ENCODE results near the gene PRAME. TPM values are rescaled to one million over a fixed set of nuclear protein-coding genes. Genes with fewer than 3 reads are reported as not detected.

Gene PRAME
- polyA plus RNA-seq, 4 donors: not detected

DNA sequence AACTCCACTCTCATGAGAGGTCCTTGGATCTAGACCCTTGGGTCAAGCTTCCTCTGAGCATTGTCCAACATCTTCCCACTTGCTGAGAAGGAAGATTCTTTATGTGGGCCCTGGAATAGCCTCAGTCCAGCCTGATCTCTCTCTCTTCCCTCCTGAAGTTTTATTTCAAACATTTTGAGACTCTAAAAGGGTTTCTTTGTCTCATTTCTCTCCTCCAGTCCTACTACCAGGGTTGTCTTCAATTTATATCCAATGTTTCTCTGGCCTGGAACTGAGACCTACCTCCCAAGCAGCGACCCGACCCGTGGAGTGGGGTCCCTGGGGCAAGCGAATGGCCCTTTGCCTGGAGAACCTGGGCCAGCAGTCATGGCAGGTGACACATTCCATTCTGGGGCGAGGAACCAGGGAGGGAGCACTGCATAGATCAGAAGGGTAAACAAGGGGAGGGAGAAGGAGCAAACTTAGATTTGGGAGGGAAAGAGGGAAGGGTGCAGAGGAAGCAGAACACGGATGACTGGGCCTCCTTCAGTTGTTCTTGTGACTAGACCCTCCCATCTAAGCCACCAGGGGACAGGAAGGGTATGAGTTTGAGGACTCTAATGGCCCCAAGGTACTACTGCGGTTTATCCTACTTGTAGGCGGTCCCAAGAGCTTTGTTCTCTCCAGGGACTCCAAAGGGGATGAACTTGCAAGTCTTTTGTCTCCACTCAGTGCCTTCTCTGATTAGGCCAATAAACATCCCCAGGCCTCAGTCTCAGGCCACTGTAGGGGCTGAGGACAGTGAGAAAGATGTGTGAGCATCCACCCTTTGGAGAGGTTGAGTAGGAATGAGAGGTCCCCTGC, 14.2 kb upstream of the PRAME start:
- H3K4me3 ChIP-seq (ENCODE audit: low read depth in 1 of 3, low read length in 3 of 3): no peak overlapping the region
- WGBS, 3 donors: 44 to 59% (median 52%) methylated on average over 8 of the region's 8 CpGs

DNA sequence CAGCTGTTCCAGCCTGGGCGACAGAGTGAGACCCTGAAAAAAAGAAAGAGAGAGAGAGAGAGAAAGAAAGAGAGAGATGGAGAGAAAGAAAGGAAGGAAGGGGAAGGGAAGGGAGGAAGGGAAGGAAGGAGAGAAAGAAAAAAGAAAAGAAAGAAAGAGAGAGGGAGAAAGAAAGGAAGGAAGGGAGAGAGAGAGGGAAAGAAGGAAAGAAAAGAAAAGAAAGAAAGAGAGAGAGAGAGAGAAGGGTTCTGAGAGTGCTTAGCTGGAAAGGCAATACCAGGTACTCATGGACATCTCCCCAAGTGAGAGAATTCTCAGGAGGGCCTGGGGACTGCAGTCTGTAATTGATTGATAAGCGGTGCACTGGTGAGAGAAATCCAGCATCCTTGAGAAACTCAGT, 12.8 kb upstream of the PRAME start:
- FAIRE-seq (no peak), DNase-seq (no peak)
- WGBS, 3 donors: 82 to 86% (median 86%) methylated on average over 2 of the region's 2 CpGs
- Histone ChIP-seq H3K27me3 (ENCODE audit: control insufficient read depth in 3 of 3, insufficient read depth in 3 of 3, low read length in 3 of 3) (peaks cover 0 to 5% (median 2%) of the 10 kb centered on the region in 3 donors), H3K9me3 (ENCODE audit: control insufficient read depth in 2 of 2, insufficient read depth in 1 of 2, low read depth in 1 of 2, low read length in 1 of 2) (no peaks in the 10 kb centered on the region), H3K4me3 (ENCODE audit: low read depth in 1 of 3, low read length in 3 of 3) (no peak overlapping the region), H3K36me3 (ENCODE audit: control insufficient read depth in 3 of 3, insufficient read depth in 2 of 3, low read depth in 1 of 3, low read length in 3 of 3) (no peaks in the 10 kb centered on the region), H3K27ac (ENCODE audit: low read depth in 1 of 3, low read length in 2 of 3) (no peak overlapping the region), H3K4me1 (ENCODE audit: control insufficient read depth in 3 of 3, insufficient read depth in 2 of 3, low read depth in 1 of 3, low read length in 2 of 3) (no peaks in the 10 kb centered on the region)

More for the DNA sequence above, 14.2 kb upstream of the PRAME start:
- no peak overlapping the region for H3K27ac ChIP-seq (ENCODE audit: low read depth in 1 of 3, low read length in 2 of 3)
- H3K4me1 ChIP-seq (ENCODE audit: control insufficient read depth in 3 of 3, insufficient read depth in 2 of 3, low read depth in 1 of 3, low read length in 2 of 3): no peaks in the 10 kb centered on the region
- DNase-seq (no peak), FAIRE-seq (no peak)
- no peaks in the 10 kb centered on the region for H3K36me3 ChIP-seq (ENCODE audit: control insufficient read depth in 3 of 3, insufficient read depth in 2 of 3, low read depth in 1 of 3, low read length in 3 of 3)
- peaks cover 0 to 5% (median 2%) of the 10 kb centered on the region in 3 donors for H3K27me3 ChIP-seq (ENCODE audit: control insufficient read depth in 3 of 3, insufficient read depth in 3 of 3, low read length in 3 of 3)
- no peaks in the 10 kb centered on the region for H3K9me3 ChIP-seq (ENCODE audit: control insufficient read depth in 2 of 2, insufficient read depth in 1 of 2, low read depth in 1 of 2, low read length in 1 of 2)

DNA sequence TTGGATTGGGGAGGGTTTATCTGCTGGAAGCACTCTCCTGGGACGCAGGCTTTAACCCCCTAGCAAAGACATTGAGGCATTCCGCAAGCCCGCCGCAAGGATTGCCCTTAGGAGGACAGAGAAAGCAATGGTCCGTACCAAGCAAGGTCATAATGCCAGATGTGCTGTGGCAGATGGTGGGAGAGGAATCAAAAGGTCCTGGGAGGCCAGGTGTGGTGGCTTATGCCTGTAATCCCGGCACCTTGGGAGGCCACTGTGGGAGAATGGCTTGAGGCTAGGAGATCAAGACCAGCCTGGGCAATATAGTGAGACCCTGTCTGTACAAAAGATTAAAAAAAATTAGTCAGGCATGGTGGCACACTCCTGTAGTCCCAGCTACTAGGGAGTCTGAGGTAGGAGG, 12.4 kb upstream of the PRAME start:
- no peaks in the 10 kb centered on the region for H3K9me3 ChIP-seq (ENCODE audit: control insufficient read depth in 2 of 2, insufficient read depth in 1 of 2, low read depth in 1 of 2, low read length in 1 of 2)
- H3K36me3 ChIP-seq (ENCODE audit: control insufficient read depth in 3 of 3, insufficient read depth in 2 of 3, low read depth in 1 of 3, low read length in 3 of 3): no peaks in the 10 kb centered on the region
- DNase-seq (no peak), FAIRE-seq (no peak)
- no peaks in the 10 kb centered on the region for H3K4me1 ChIP-seq (ENCODE audit: control insufficient read depth in 3 of 3, insufficient read depth in 2 of 3, low read depth in 1 of 3, low read length in 2 of 3)
- 79 to 89% (median 80%) methylated on average over 6 of the region's 6 CpGs for WGBS, 3 donors
- peaks cover 0 to 5% (median 2%) of the 10 kb centered on the region in 3 donors for H3K27me3 ChIP-seq (ENCODE audit: control insufficient read depth in 3 of 3, insufficient read depth in 3 of 3, low read length in 3 of 3)
- no peak overlapping the region for H3K4me3 ChIP-seq (ENCODE audit: low read depth in 1 of 3, low read length in 3 of 3)
- H3K27ac ChIP-seq (ENCODE audit: low read depth in 1 of 3, low read length in 2 of 3): no peak overlapping the region

DNA sequence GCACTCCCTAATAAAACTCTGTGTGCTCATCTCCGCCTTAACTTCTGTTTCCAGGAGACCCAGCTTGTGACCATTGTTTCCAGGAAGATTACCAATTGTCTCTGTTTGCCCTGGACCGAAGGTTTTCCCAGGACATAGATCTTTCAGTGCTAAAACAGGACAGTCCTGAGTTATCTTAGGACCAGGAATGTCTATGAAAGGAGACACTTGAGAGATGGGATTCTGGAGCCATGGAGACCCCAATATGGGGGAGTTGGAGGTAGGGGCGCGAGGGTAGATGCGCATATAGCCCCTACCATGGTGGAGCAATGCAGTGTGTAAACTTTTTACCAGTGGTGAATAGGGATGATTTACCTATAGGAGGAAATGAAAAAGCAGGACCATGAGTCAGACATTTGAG, 10.2 kb upstream of the PRAME start:
- Histone ChIP-seq H3K9me3 (ENCODE audit: control insufficient read depth in 2 of 2, insufficient read depth in 1 of 2, low read depth in 1 of 2, low read length in 1 of 2) (no peaks in the 10 kb centered on the region), H3K27me3 (ENCODE audit: control insufficient read depth in 3 of 3, insufficient read depth in 3 of 3, low read length in 3 of 3) (peaks cover 0 to 5% (median 5%) of the 10 kb centered on the region in 3 donors), H3K4me3 (ENCODE audit: low read depth in 1 of 3, low read length in 3 of 3) (no peak overlapping the region), H3K36me3 (ENCODE audit: control insufficient read depth in 3 of 3, insufficient read depth in 2 of 3, low read depth in 1 of 3, low read length in 3 of 3) (no peaks in the 10 kb centered on the region), H3K27ac (ENCODE audit: low read depth in 1 of 3, low read length in 2 of 3) (no peak overlapping the region), H3K4me1 (ENCODE audit: control insufficient read depth in 3 of 3, insufficient read depth in 2 of 3, low read depth in 1 of 3, low read length in 2 of 3) (no peaks in the 10 kb centered on the region)
- 65 to 74% (median 71%) methylated on average over 5 of the region's 5 CpGs for WGBS, 3 donors
- DNase-seq: no peak
- FAIRE-seq: no peak

DNA sequence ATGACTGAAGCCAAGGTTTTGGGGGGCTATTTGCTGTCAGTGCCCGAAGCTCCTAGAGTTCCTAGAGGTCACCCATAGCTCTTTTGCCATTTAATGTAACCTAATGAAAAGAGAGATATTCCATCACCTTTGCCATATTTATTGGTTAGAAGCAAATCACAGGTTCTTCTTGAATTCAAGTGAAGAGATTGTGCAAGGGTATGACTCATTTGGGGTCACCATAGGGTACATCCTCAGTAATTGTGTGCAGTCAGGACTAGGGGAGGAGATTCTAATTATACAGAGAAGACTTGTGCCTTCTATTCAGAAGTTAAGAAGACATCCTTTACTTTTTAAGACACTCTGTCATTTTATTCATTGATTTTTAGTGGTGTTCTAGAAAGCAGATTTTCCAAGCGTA, 6.9 kb upstream of the PRAME start:
- FAIRE-seq (no peak), DNase-seq (no peak)
- H3K9me3 ChIP-seq (ENCODE audit: control insufficient read depth in 2 of 2, insufficient read depth in 1 of 2, low read depth in 1 of 2, low read length in 1 of 2): no peaks in the 10 kb centered on the region
- H3K27ac ChIP-seq (ENCODE audit: low read depth in 1 of 3, low read length in 2 of 3): no peak overlapping the region
- no peak overlapping the region for H3K4me3 ChIP-seq (ENCODE audit: low read depth in 1 of 3, low read length in 3 of 3)
- peaks cover 0 to 5% (median 5%) of the 10 kb centered on the region in 3 donors for H3K27me3 ChIP-seq (ENCODE audit: control insufficient read depth in 3 of 3, insufficient read depth in 3 of 3, low read length in 3 of 3)
- 84 to 97% (median 91%) methylated on average over 2 of the region's 2 CpGs for WGBS, 3 donors
- H3K4me1 ChIP-seq (ENCODE audit: control insufficient read depth in 3 of 3, insufficient read depth in 2 of 3, low read depth in 1 of 3, low read length in 2 of 3): no peaks in the 10 kb centered on the region
- H3K36me3 ChIP-seq (ENCODE audit: control insufficient read depth in 3 of 3, insufficient read depth in 2 of 3, low read depth in 1 of 3, low read length in 3 of 3): no peaks in the 10 kb centered on the region

DNA sequence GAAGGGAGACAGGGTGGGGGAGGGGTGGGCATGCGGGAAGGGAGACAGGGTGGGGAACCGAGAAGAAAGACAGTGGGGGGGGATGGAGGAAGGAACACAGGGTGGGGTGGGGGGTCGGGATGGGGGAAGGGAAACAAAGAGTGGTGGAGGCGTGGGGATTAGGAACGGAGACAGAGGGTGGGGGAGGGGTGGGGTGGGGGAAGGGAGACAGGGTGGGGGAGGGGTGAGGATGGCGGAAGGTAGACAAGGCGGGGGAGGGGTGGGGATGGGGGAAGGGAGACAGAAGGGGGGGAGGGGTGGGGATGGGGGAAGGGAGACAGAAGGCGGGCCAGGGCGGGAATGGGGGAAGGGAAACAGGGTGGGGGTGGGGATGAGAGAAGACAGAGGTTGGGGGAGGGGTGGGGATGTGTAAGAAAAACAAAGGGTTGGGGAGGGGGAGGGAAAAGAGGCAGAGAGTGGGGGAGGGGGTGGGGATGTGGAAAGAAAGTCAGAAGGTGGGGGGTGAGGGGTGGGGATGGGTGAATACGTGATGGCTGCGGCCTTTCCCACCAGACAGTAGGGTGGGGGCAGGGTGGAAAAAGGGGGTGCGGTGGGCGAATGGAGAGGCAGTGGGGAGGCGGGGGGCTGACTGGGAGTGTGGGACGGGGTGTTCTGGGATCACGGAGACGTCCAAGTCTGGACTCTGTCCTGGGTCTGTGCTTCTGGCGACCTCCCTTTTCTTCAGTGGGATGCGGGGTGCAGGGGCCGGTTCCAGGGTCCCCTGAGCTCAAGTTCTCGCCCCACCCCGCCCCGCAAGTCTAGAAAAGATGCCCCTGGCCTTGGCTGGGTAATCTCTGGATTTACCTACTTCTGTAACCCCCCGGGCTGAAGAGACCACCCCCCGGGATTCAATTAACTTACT, 744 bp downstream of the PRAME start:
- no peak overlapping the region for H3K4me3 ChIP-seq (ENCODE audit: low read depth in 1 of 3, low read length in 3 of 3)
- H3K4me1 ChIP-seq (ENCODE audit: control insufficient read depth in 3 of 3, insufficient read depth in 2 of 3, low read depth in 1 of 3, low read length in 2 of 3): no peaks in the 10 kb centered on the region
- H3K9me3 ChIP-seq (ENCODE audit: control insufficient read depth in 2 of 2, insufficient read depth in 1 of 2, low read depth in 1 of 2, low read length in 1 of 2): no peaks in the 10 kb centered on the region
- no peak for DNase-seq
- WGBS, 3 donors: 70 to 81% (median 81%) methylated on average over 21 to 25 of the region's 25 CpGs
- no peaks in the 10 kb centered on the region for H3K36me3 ChIP-seq (ENCODE audit: control insufficient read depth in 3 of 3, insufficient read depth in 2 of 3, low read depth in 1 of 3, low read length in 3 of 3)
- no peak for FAIRE-seq
- no peaks in the 10 kb centered on the region for H3K27me3 ChIP-seq (ENCODE audit: control insufficient read depth in 3 of 3, insufficient read depth in 3 of 3, low read length in 3 of 3)
- H3K27ac ChIP-seq (ENCODE audit: low read depth in 1 of 3, low read length in 2 of 3): no peak overlapping the region

DNA sequence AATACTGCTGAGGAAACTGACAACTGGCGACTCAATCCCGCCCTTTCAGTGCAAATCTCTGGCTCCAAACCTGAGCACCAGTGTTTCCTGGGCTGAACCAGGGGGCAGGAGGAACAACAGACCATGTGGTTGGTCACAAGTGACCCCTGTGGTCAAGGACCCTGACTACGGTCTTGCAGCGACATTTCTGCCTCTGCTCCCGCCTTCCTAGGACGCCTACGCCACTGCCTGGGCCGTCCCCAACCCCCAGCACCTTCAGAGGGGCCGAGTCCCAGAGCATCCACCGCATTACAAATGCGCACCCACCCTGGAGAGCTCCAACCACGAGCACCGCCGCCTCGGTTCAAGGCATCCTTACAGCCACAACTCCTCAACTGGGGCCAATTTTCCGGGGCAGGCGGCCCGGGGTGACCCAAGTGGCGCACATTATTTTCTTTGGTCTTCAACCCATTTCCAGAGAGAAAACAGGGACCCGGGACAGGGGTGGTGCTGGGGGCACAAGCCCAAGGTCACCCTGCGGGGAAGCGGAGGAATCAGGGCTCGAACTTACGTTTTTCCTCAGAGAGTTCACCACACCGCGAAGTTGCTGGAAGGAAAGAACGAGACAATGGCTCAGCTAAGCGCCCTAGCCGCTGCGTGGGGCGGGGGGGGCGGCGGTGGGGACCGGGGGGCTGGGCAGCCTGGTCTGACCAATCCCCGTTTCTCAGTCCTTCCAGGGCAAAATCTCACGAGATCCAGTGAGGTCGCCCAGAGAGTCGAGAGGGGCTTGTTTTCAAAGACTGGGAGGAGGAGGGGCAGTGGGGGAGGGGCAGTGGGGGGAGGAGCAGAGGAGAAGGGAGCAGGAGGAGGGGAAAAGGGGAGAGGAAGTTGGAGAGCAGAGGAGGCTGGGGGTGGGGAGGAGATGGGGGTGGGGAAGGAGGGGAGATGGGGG, 1.8 kb downstream of the PRAME start:
- WGBS, 3 donors: 90 to 93% (median 92%) methylated on average over 38 of the region's 38 CpGs
- Histone ChIP-seq H3K36me3 (ENCODE audit: control insufficient read depth in 3 of 3, insufficient read depth in 2 of 3, low read depth in 1 of 3, low read length in 3 of 3) (no peaks in the 10 kb centered on the region), H3K4me3 (ENCODE audit: low read depth in 1 of 3, low read length in 3 of 3) (no peak overlapping the region), H3K4me1 (ENCODE audit: control insufficient read depth in 3 of 3, insufficient read depth in 2 of 3, low read depth in 1 of 3, low read length in 2 of 3) (no peaks in the 10 kb centered on the region), H3K27me3 (ENCODE audit: control insufficient read depth in 3 of 3, insufficient read depth in 3 of 3, low read length in 3 of 3) (no peaks in the 10 kb centered on the region), H3K27ac (ENCODE audit: low read depth in 1 of 3, low read length in 2 of 3) (no peak overlapping the region), H3K9me3 (ENCODE audit: control insufficient read depth in 2 of 2, insufficient read depth in 1 of 2, low read depth in 1 of 2, low read length in 1 of 2) (no peaks in the 10 kb centered on the region)
- no peak for FAIRE-seq
- DNase-seq: no peak

DNA sequence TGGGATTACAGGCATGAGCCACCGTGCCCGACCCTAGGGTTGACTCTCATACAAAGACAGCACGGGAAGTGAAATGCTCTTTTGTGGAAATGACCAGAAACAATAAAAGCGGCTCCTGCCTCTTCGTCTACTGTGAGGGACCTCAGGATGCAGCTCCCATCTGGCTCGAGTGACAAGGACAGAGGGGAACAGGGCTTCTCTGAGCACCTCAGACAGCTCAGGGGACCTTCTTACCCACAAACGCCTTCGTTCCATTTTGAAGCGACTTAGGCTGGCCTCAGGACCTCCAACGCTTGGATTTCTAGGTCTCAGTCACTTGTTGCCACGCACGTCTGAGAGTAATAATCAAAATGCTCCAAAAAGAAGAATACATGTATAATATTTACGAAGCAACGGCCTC, 2.5 kb downstream of the PRAME start:
- 88 to 93% (median 88%) methylated on average over 14 of the region's 14 CpGs for WGBS, 3 donors
- H3K27ac ChIP-seq (ENCODE audit: low read depth in 1 of 3, low read length in 2 of 3): no peak overlapping the region
- FAIRE-seq (no peak), DNase-seq (no peak)
- no peak overlapping the region for H3K4me3 ChIP-seq (ENCODE audit: low read depth in 1 of 3, low read length in 3 of 3)
- H3K36me3 ChIP-seq (ENCODE audit: control insufficient read depth in 3 of 3, insufficient read depth in 2 of 3, low read depth in 1 of 3, low read length in 3 of 3): no peaks in the 10 kb centered on the region
- no peaks in the 10 kb centered on the region for H3K27me3 ChIP-seq (ENCODE audit: control insufficient read depth in 3 of 3, insufficient read depth in 3 of 3, low read length in 3 of 3)
- H3K4me1 ChIP-seq (ENCODE audit: control insufficient read depth in 3 of 3, insufficient read depth in 2 of 3, low read depth in 1 of 3, low read length in 2 of 3): no peaks in the 10 kb centered on the region
- no peaks in the 10 kb centered on the region for H3K9me3 ChIP-seq (ENCODE audit: control insufficient read depth in 2 of 2, insufficient read depth in 1 of 2, low read depth in 1 of 2, low read length in 1 of 2)

Measured in small intestine (tissue), 7 donors.